ENCODE data around the gene ZNRD2. TPM values are rescaled to one million over a fixed set of nuclear protein-coding genes. Genes with fewer than 3 reads are reported as not detected.

ZNRD2 gene
- total and polyA plus RNA-seq, 10 of the 15 experiments (the other 5 are each of a cell fraction or from before 2014, with no cell fraction given): 7.9 to 111 (median 55.4) TPM

- no peak for FAIRE-seq
- RAD21 ChIA-PET (ENCODE audit: unreplicated experiment): interaction anchor here (1.7 to 2.9 kb wide), 2 partner anchors 12 to 13 kb away, joined by 4 to 19 read pairs; no protein-coding TSS in a partner anchor
- H3K27ac ChIP-seq (ENCODE audit: control insufficient read depth, insufficient read depth): no peak overlapping the region
- 56% methylated on average over 16 of the region's 37 CpGs for WGBS (ENCODE audit: insufficient coverage, insufficient replicate concordance, low lambda C conversion rate, missing lambda C conversion rate)
- no peaks in the 10 kb centered on the region; a peak in 1 of 4 replicates for H3K27me3 ChIP-seq (replicated peaks in 1 of 2; ENCODE audit: control insufficient read depth in 2 of 2, insufficient read depth in 2 of 2, low read length in 1 of 2)
- intact Hi-C loops (cut with micrococcal nuclease; ENCODE audit: unreplicated experiment) (no loop called here), in situ Hi-C loops (cut with MboI) (no loop called here)
- SMC1A ChIA-PET (ENCODE audit: uncharacterized antibody, unreplicated experiment): no interaction called here
- BruUV-seq (replicated peaks): no TSS peak
- no peak overlapping the region for H3K4me3 ChIP-seq
- DNase-seq (ENCODE audit: low read depth, low spot score): no peak
- TF ChIP-seq POLR2A (IDR thresholded peaks at IDR 0.05; ENCODE audit: low read depth, low read length) (peak; percentile 29; the same call in 1 of the 2 replicates), SIN3A (IDR thresholded peaks at IDR 0.05; ENCODE audit: low read depth, low read length) (no peak)
- CTCF ChIA-PET: no interaction called here
- POLR2A ChIA-PET: no interaction called here
- H3K36me3 ChIP-seq (ENCODE audit: control insufficient read depth in 2 of 2, insufficient read depth in 2 of 2, low read length in 1 of 2): no peaks in the 10 kb centered on the region
- peak; percentile 21 for ATAC-seq
- no peaks in the 10 kb centered on the region for H3K9me3 ChIP-seq (replicated peaks; ENCODE audit: control insufficient read depth, insufficient read depth, low read length)
- H4K20me1 ChIP-seq (ENCODE audit: control insufficient read depth, insufficient read depth): no peaks in the 10 kb centered on the region
- no peak overlapping the region for H3K9ac ChIP-seq (ENCODE audit: control insufficient read depth, insufficient read depth, low read length)
- H3K4me1 ChIP-seq (ENCODE audit: control insufficient read depth, insufficient read depth, low read length): peaks cover 9% of the 10 kb centered on the region
- H3K4me2 ChIP-seq (ENCODE audit: control insufficient read depth, insufficient read depth): no peak overlapping the region
- H3K79me2 ChIP-seq (ENCODE audit: control insufficient read depth, insufficient read depth, low read length): no peaks in the 10 kb centered on the region
- no peak overlapping the region for H2AFZ ChIP-seq (ENCODE audit: control insufficient read depth, low read depth, low read length)
These were observed 16.8 kb upstream of the ZNRD2 start for GRCh38 chr11:65553301-65554001.

- no peak overlapping the region for H3K4me2 ChIP-seq (ENCODE audit: control insufficient read depth, insufficient read depth)
- ChIA-PET CTCF (interaction anchor here (1.6 kb wide), 1 partner anchor 14 kb away, joined by 4 read pairs; no protein-coding TSS in a partner anchor), POLR2A (no interaction called here), RAD21 (ENCODE audit: unreplicated experiment) (no interaction called here), SMC1A (ENCODE audit: uncharacterized antibody, unreplicated experiment) (no interaction called here)
- 0 out of 2 replicates have a peak, but pooled peaks cover 2% of the 10 kb centered on the region for H3K4me1 ChIP-seq (ENCODE audit: control insufficient read depth, insufficient read depth, low read length)
- no peak overlapping the region for H2AFZ ChIP-seq (ENCODE audit: control insufficient read depth, low read depth, low read length)
- BruUV-seq (replicated peaks): no TSS peak
- H3K79me2 ChIP-seq (ENCODE audit: control insufficient read depth, insufficient read depth, low read length): no peaks in the 10 kb centered on the region
- in situ Hi-C loops (cut with MboI): no loop called here
- no peak for DNase-seq (ENCODE audit: low read depth, low spot score)
- H3K27ac ChIP-seq (ENCODE audit: control insufficient read depth, insufficient read depth): no peak overlapping the region
- H3K4me3 ChIP-seq: no peak overlapping the region
- no peak overlapping the region for H3K9ac ChIP-seq (ENCODE audit: control insufficient read depth, insufficient read depth, low read length)
- no peak for ATAC-seq
- TF ChIP-seq SRF (IDR thresholded peaks at IDR 0.05; ENCODE audit: low read depth in 2 of 2, low read length in 2 of 2) (no peak), POU2F2 (IDR thresholded peaks at IDR 0.05; ENCODE audit: borderline replicate concordance, low read depth, low read length) (no peak), MAX (IDR thresholded peaks at IDR 0.05; ENCODE audit: low read depth, low read length) (no peak), BCL3 (IDR thresholded peaks at IDR 0.05; ENCODE audit: borderline replicate concordance, insufficient read depth, low read depth, low read length, poor library complexity, severe bottlenecking) (peak; percentile 87)
- H3K36me3 ChIP-seq (ENCODE audit: control insufficient read depth in 2 of 2, insufficient read depth in 2 of 2, low read length in 1 of 2): no peaks in the 10 kb centered on the region
- H4K20me1 ChIP-seq (ENCODE audit: control insufficient read depth, insufficient read depth): no peaks in the 10 kb centered on the region
- WGBS (ENCODE audit: insufficient coverage, insufficient replicate concordance, low lambda C conversion rate, missing lambda C conversion rate): 72% methylated on average over 26 of the region's 27 CpGs
- H3K27me3 ChIP-seq (replicated peaks in 1 of 2; ENCODE audit: control insufficient read depth in 2 of 2, insufficient read depth in 2 of 2, low read length in 1 of 2): no peaks in the 10 kb centered on the region; a peak in 2 of 4 replicates
- no peaks in the 10 kb centered on the region for H3K9me3 ChIP-seq (replicated peaks; ENCODE audit: control insufficient read depth, insufficient read depth, low read length)
- FAIRE-seq: no peak
- intact Hi-C loops (cut with micrococcal nuclease; ENCODE audit: unreplicated experiment): no loop called here
These were observed 16.0 kb upstream of the ZNRD2 start for GRCh38 chr11:65554057-65554818.
